K562 (cell line): ENCODE measurements around the gene FPGS. TPM values are rescaled to one million over a fixed set of nuclear protein-coding genes. Genes with fewer than 3 reads are reported as not detected.

ENCODE experiments used
- ARHGAP35 ChIP-seq: fragments of 450-650 bp; IDR thresholded peaks from 2 replicates; pipeline ENCODE4 v1.6.1; 2018; ENCODE audit not compliant: partially characterized antibody
- ATF7 ChIP-seq: fragments of 450-650 bp; IDR thresholded peaks from 2 replicates; pipeline ENCODE4 v1.7.1; 2014; ENCODE audit warnings: mild to moderate bottlenecking, moderate library complexity
- E2F6 ChIP-seq, 2 experiments: IDR thresholded peaks; 2 replicates each; pipeline ENCODE4 v1.6.1; 2011; ENCODE audit warnings: borderline replicate concordance in 1 of 2, control low read depth in 1 of 2, low read depth in 1 of 2, low read length in 1 of 2, mild to moderate bottlenecking in 1 of 2, mixed read lengths in 1 of 2, moderate library complexity in 1 of 2; ENCODE audit not compliant: insufficient read depth in 1 of 2, insufficient read length in 1 of 2, poor library complexity in 1 of 2, severe bottlenecking in 1 of 2; ENCODE audit errors: extremely low read depth in 1 of 2
- HMGN3 ChIP-seq: IDR thresholded peaks from 2 replicates; pipeline ENCODE4 v1.6.1; 2011; ENCODE audit warnings: borderline replicate concordance, low read depth, mild to moderate bottlenecking, mixed read lengths, low read length; ENCODE audit not compliant: insufficient read length; ENCODE audit errors: extremely low read depth
- MAX ChIP-seq: sonication (generic); formaldehyde crosslinking; IDR thresholded peaks from 2 replicates; pipeline ENCODE4 v1.9.0; 2022; ENCODE audit warnings: mild to moderate bottlenecking, missing genetic modification reagents
- MEIS2 ChIP-seq: fragments of 450-650 bp; IDR thresholded peaks from 2 replicates; pipeline ENCODE4 v1.6.1; 2014; ENCODE audit warnings: mild to moderate bottlenecking; ENCODE audit not compliant: partially characterized antibody
- NFE2L1 ChIP-seq: fragments of 450-650 bp; IDR thresholded peaks from 2 replicates; pipeline ENCODE4 v1.6.1; 2016; ENCODE audit warnings: missing genetic modification characterization, low read depth, mild to moderate bottlenecking, missing compliant biosample characterization, moderate library complexity, borderline replicate concordance
- SMARCA4 ChIP-seq: fragments of 450-650 bp; IDR thresholded peaks from 2 replicates; pipeline ENCODE4 v1.6.1; 2016
- STAG1 ChIP-seq: sonication (generic); formaldehyde crosslinking; IDR thresholded peaks from 2 replicates; pipeline ENCODE4 v1.5.0; 2020; ENCODE audit warnings: missing genetic modification reagents, borderline replicate concordance
- ZNF124 ChIP-seq: sonication (generic); formaldehyde crosslinking; IDR thresholded peaks from 2 replicates; pipeline ENCODE4 v1.8.1; 2022; ENCODE audit warnings: missing genetic modification reagents
- polyA plus RNA-seq, 8 experiments: library from polyadenylated mRNA; depleted of rRNA in 4 of 8; stranded (reverse) in 5 of 8; unstranded in 3 of 8; fragments of >200 nt; fragmentation: Nextera tagmentation in 2 of 8; fragmentation: Illumina TruSeq in 1 of 8; extraction: Ambion mirVana in 2 of 8; extraction: Trizol in 1 of 8; gene quantifications; 2 replicates each; pipeline versions ENCODE4 v1.2.1 to v1.2.3, GENCODE V29; 2011 to 2014; ENCODE audit warnings: inconsistent platforms in 1 of 8, missing spikeins in 1 of 8
- total RNA-seq, 7 experiments: library from RNA; depleted of rRNA in 6 of 7; stranded (reverse); fragments of >200 nt in 6 of 7; fragmentation: Illumina TruSeq in 2 of 7; extraction: Trizol in 2 of 7; gene quantifications; 2 replicates each; pipeline versions ENCODE4 v1.2.1 to v1.2.3, GENCODE V29; 2011 to 2021; ENCODE audit warnings: low replicate concordance in 1 of 7
- TF ChIP-seq, protein P1 (sequence below): sonication (generic); IDR thresholded peaks from 2 replicates; pipeline ENCODE4 v1.6.1; 2016
- TF ChIP-seq, protein P2 (sequence below): fragments of 250-450 bp; sonication (Bioruptor Pico); IDR thresholded peaks from 2 replicates; pipeline ENCODE4 v1.4.0; 2020
- TF ChIP-seq, protein P3 (sequence below): fragments of 450-650 bp; IDR thresholded peaks from 2 replicates; pipeline ENCODE4 v1.6.1; 2016; ENCODE audit warnings: mild to moderate bottlenecking, moderate library complexity

The FPGS gene
- total and polyA plus RNA-seq, 9 of the 15 experiments (the other 6 are each of a cell fraction or from before 2014, with no cell fraction given) = 0.84 to 86.4 (median 59.2) TPM

DNA sequence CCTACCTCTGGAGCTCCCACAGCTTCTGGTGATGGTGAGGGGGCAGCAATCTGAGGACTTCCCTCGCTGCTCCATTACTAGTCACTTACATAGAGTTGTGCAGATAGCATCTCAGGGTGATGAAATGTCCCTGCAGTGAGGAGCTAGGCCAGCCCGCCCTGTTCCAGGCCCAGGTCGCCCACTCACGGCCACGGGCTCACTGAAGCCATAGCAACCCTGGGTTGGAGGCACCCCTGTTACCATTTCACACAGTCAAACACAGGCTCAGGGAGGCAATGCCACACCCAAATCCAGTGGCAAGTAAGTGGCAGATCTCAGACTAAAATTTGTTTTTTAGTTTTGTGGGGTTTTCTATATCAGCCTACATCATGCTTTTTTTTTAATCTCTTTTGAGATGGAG lies 43.8 kb upstream of the FPGS start (continued):
- TF ChIP-seq ARHGAP35 = no peak
- no peak for TF ChIP-seq NFE2L1 (tag)
- TF ChIP-seq STAG1 = no peak
- peak; percentile 50; the same call in 1 of the 2 replicates for TF ChIP-seq SMARCA4
- TF ChIP-seq HMGN3 = peak; percentile 32
- TF ChIP-seq, protein P1, sequence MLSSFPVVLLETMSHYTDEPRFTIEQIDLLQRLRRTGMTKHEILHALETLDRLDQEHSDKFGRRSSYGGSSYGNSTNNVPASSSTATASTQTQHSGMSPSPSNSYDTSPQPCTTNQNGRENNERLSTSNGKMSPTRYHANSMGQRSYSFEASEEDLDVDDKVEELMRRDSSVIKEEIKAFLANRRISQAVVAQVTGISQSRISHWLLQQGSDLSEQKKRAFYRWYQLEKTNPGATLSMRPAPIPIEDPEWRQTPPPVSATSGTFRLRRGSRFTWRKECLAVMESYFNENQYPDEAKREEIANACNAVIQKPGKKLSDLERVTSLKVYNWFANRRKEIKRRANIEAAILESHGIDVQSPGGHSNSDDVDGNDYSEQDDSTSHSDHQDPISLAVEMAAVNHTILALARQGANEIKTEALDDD = peak; percentile 94
- TF ChIP-seq, protein P2, sequence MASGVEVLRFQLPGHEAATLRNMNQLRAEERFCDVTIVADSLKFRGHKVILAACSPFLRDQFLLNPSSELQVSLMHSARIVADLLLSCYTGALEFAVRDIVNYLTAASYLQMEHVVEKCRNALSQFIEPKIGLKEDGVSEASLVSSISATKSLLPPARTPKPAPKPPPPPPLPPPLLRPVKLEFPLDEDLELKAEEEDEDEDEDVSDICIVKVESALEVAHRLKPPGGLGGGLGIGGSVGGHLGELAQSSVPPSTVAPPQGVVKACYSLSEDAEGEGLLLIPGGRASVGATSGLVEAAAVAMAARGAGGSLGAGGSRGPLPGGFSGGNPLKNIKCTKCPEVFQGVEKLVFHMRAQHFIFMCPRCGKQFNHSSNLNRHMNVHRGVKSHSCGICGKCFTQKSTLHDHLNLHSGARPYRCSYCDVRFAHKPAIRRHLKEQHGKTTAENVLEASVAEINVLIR (CRISPR knock-in tag) = no peak
- TF ChIP-seq ZNF124 (CRISPR knock-in tag) = no peak
- TF ChIP-seq E2F6 (IDR thresholded peaks at IDR 0.05; ENCODE audit: borderline replicate concordance in 1 of 2, extremely low read depth in 1 of 2, insufficient read depth in 1 of 2, insufficient read length in 1 of 2, low read depth in 1 of 2, low read length in 1 of 2, poor library complexity in 1 of 2, severe bottlenecking in 1 of 2) = no peak
- TF ChIP-seq MEIS2 = peak; percentile 90
- TF ChIP-seq, protein P3, sequence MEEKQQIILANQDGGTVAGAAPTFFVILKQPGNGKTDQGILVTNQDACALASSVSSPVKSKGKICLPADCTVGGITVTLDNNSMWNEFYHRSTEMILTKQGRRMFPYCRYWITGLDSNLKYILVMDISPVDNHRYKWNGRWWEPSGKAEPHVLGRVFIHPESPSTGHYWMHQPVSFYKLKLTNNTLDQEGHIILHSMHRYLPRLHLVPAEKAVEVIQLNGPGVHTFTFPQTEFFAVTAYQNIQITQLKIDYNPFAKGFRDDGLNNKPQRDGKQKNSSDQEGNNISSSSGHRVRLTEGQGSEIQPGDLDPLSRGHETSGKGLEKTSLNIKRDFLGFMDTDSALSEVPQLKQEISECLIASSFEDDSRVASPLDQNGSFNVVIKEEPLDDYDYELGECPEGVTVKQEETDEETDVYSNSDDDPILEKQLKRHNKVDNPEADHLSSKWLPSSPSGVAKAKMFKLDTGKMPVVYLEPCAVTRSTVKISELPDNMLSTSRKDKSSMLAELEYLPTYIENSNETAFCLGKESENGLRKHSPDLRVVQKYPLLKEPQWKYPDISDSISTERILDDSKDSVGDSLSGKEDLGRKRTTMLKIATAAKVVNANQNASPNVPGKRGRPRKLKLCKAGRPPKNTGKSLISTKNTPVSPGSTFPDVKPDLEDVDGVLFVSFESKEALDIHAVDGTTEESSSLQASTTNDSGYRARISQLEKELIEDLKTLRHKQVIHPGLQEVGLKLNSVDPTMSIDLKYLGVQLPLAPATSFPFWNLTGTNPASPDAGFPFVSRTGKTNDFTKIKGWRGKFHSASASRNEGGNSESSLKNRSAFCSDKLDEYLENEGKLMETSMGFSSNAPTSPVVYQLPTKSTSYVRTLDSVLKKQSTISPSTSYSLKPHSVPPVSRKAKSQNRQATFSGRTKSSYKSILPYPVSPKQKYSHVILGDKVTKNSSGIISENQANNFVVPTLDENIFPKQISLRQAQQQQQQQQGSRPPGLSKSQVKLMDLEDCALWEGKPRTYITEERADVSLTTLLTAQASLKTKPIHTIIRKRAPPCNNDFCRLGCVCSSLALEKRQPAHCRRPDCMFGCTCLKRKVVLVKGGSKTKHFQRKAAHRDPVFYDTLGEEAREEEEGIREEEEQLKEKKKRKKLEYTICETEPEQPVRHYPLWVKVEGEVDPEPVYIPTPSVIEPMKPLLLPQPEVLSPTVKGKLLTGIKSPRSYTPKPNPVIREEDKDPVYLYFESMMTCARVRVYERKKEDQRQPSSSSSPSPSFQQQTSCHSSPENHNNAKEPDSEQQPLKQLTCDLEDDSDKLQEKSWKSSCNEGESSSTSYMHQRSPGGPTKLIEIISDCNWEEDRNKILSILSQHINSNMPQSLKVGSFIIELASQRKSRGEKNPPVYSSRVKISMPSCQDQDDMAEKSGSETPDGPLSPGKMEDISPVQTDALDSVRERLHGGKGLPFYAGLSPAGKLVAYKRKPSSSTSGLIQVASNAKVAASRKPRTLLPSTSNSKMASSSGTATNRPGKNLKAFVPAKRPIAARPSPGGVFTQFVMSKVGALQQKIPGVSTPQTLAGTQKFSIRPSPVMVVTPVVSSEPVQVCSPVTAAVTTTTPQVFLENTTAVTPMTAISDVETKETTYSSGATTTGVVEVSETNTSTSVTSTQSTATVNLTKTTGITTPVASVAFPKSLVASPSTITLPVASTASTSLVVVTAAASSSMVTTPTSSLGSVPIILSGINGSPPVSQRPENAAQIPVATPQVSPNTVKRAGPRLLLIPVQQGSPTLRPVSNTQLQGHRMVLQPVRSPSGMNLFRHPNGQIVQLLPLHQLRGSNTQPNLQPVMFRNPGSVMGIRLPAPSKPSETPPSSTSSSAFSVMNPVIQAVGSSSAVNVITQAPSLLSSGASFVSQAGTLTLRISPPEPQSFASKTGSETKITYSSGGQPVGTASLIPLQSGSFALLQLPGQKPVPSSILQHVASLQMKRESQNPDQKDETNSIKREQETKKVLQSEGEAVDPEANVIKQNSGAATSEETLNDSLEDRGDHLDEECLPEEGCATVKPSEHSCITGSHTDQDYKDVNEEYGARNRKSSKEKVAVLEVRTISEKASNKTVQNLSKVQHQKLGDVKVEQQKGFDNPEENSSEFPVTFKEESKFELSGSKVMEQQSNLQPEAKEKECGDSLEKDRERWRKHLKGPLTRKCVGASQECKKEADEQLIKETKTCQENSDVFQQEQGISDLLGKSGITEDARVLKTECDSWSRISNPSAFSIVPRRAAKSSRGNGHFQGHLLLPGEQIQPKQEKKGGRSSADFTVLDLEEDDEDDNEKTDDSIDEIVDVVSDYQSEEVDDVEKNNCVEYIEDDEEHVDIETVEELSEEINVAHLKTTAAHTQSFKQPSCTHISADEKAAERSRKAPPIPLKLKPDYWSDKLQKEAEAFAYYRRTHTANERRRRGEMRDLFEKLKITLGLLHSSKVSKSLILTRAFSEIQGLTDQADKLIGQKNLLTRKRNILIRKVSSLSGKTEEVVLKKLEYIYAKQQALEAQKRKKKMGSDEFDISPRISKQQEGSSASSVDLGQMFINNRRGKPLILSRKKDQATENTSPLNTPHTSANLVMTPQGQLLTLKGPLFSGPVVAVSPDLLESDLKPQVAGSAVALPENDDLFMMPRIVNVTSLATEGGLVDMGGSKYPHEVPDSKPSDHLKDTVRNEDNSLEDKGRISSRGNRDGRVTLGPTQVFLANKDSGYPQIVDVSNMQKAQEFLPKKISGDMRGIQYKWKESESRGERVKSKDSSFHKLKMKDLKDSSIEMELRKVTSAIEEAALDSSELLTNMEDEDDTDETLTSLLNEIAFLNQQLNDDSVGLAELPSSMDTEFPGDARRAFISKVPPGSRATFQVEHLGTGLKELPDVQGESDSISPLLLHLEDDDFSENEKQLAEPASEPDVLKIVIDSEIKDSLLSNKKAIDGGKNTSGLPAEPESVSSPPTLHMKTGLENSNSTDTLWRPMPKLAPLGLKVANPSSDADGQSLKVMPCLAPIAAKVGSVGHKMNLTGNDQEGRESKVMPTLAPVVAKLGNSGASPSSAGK = peak; percentile 12; the same call in 1 of the 2 replicates
- no peak for TF ChIP-seq MAX (CRISPR knock-in tag)
- TF ChIP-seq ATF7 = peak; percentile 84
